ENCODE results near the gene MSANTD3. TPM values are rescaled to one million over a fixed set of nuclear protein-coding genes. Genes with fewer than 3 reads are reported as not detected.

The MSANTD3 gene
- total RNA-seq, 4 donors from 2014 or later, result 39.2 to 48.2 (median 44.3) TPM

- intact Hi-C loops (cut with DNase I), result no loop called here
- H3K36me3 ChIP-seq, result no peaks in the 10 kb centered on the region
Measured at GRCh38 chr9:100499460-100499859, 72.5 kb downstream of the MSANTD3 start.

GRCh38 chr9:100499866-100500265, 72.9 kb downstream of the MSANTD3 start:
- Histone ChIP-seq H3K27ac (no peak overlapping the region), H3K27me3 (no peaks in the 10 kb centered on the region), H3K9me3 (no peaks in the 10 kb centered on the region), H3K4me1 (no peaks in the 10 kb centered on the region), H3K36me3 (no peaks in the 10 kb centered on the region), H3K4me3 (replicated peaks in 1 of 3) (no peak overlapping the region)
- intact Hi-C loops (cut with DNase I), result loop anchor here (10.0 kb wide), 1 partner anchor 95 kb away; no protein-coding TSS in a partner anchor
- no peak for DNase-seq
- WGBS, 2 donors, result 93 to 97% methylated on average over 2 of the region's 2 CpGs
- TF ChIP-seq CTCF (IDR thresholded peaks at IDR 0.05), result no peak
- TF ChIP-seq POLR2A (IDR thresholded peaks at IDR 0.05), result no peak

More at GRCh38 chr9:100499460-100499859, 72.5 kb downstream of the MSANTD3 start:
- Histone ChIP-seq H3K9me3 (no peaks in the 10 kb centered on the region), H3K27ac (no peak overlapping the region), H3K27me3 (no peaks in the 10 kb centered on the region), H3K4me3 (replicated peaks in 1 of 3) (no peak overlapping the region), H3K4me1 (no peaks in the 10 kb centered on the region)
- 90 to 91% methylated on average over 4 of the region's 4 CpGs for WGBS, 2 donors
- TF ChIP-seq POLR2A (IDR thresholded peaks at IDR 0.05) (no peak), CTCF (IDR thresholded peaks at IDR 0.05) (no peak)
- DNase-seq, result no peak

Other genes starting within 250 kb of the MSANTD3 start
- 10 to 100 TPM; 18.8 to 25.1 (median 23.4) TPM for gene TEX10, start 74.2 kb upstream of the MSANTD3 start, total RNA-seq
- 10 to 100 TPM in 1 of 4 donors, 1 to 10 TPM in 3; 2.0 to 10.4 (median 4.8) TPM for gene TMEFF1, start 46.0 kb downstream of the MSANTD3 start, total RNA-seq
- gene CAVIN4, start 150.9 kb downstream of the MSANTD3 start, total RNA-seq, result 1 to 10 TPM; 1.0 to 4.2 (median 1.6) TPM